Fibroblast of lung (primary cell): Measurements from ENCODE around the gene ETS1. TPM values are rescaled to one million over a fixed set of nuclear protein-coding genes. Genes with fewer than 3 reads are reported as not detected.

Experiments used
- DNase-seq, 2 donors: peaks; one replicate each; pipeline versions ENCODE4 v3.0.0 to v3.0.0-alpha.2; 2010; ENCODE audit warnings: low read depth in 2 of 2
- H2AFZ ChIP-seq: 2 replicates; pipeline ENCODE4 v1.5.1; 2012; ENCODE audit warnings: low read length, control low read depth, inconsistent platforms
- H3K27ac ChIP-seq: 2 replicates; pipeline ENCODE4 v1.5.1; 2011; ENCODE audit warnings: low read length, control low read depth; ENCODE audit not compliant: insufficient read depth
- H3K27me3 ChIP-seq: 2 replicates; pipeline ENCODE4 v1.5.1; 2011; ENCODE audit warnings: mild to moderate bottlenecking, low read length; ENCODE audit not compliant: control insufficient read depth, insufficient read depth
- H3K36me3 ChIP-seq: 2 replicates; pipeline ENCODE4 v1.5.1; 2011; ENCODE audit warnings: low read length; ENCODE audit not compliant: control insufficient read depth, insufficient read depth
- H3K4me1 ChIP-seq: 2 replicates; pipeline ENCODE4 v1.5.1; 2011; ENCODE audit warnings: low read length; ENCODE audit not compliant: control insufficient read depth, insufficient read depth; ENCODE audit errors: extremely low read depth
- H3K4me2 ChIP-seq: 2 replicates; pipeline ENCODE4 v1.5.1; 2011; ENCODE audit warnings: low read length, control low read depth; ENCODE audit not compliant: insufficient read depth; ENCODE audit errors: extremely low read depth
- H3K4me3 ChIP-seq, 4 experiments: fragments of 200-600 bp in 1 of 4; sonication (generic) in 1 of 4; replicated peaks in 1 of 4; 2 replicates each; pipeline ENCODE4 v1.5.1; 2011 to 2016; ENCODE audit warnings: low read length in 4 of 4, low read depth in 3 of 4, mild to moderate bottlenecking in 3 of 4, control low read depth in 2 of 4, inconsistent platforms in 1 of 4, mixed read lengths in 1 of 4; ENCODE audit not compliant: insufficient read depth in 1 of 4; ENCODE audit errors: control extremely low read depth in 1 of 4
- H3K79me2 ChIP-seq: 2 replicates; pipeline ENCODE4 v1.5.1; 2012; ENCODE audit warnings: mild to moderate bottlenecking, low read length, inconsistent platforms; ENCODE audit not compliant: control insufficient read depth, insufficient read depth
- H3K9ac ChIP-seq: 2 replicates; pipeline ENCODE4 v1.5.1; 2011; ENCODE audit warnings: mild to moderate bottlenecking, low read length, control low read depth; ENCODE audit not compliant: insufficient read depth
- H3K9me3 ChIP-seq: 2 replicates; pipeline ENCODE4 v1.5.1; 2012; ENCODE audit warnings: low read depth, low read length; ENCODE audit not compliant: control insufficient read depth, insufficient read depth
- H4K20me1 ChIP-seq: 2 replicates; pipeline ENCODE4 v1.5.1; 2011; ENCODE audit warnings: low read length; ENCODE audit not compliant: control insufficient read depth, insufficient read depth; ENCODE audit errors: extremely low read depth
- CTCF ChIP-seq, 2 donors: IDR thresholded peaks in 1 of 2; conservative IDR thresholded peaks in 1 of 2; 1 replicate in 1 of 2; 2 replicates in 1 of 2; pipeline ENCODE4 v1.5.1; 2011 to 2012; ENCODE audit warnings: low read length in 2 of 2, control low read depth in 1 of 2, inconsistent platforms in 1 of 2, low read depth in 1 of 2, mild to moderate bottlenecking in 1 of 2
- EZH2 ChIP-seq: IDR thresholded peaks from 2 replicates; pipeline ENCODE4 v1.5.1; 2012; ENCODE audit warnings: low read length, control low read depth, mild to moderate bottlenecking; ENCODE audit errors: missing control alignments
- polyA plus RNA-seq, 2 donors: library from polyadenylated mRNA; depleted of rRNA in 1 of 2; stranded (reverse) in 1 of 2; unstranded in 1 of 2; fragments of >200 nt; gene quantifications; 2 replicates each; pipeline ENCODE4 v1.2.1, GENCODE V29; 2011 to 2012; ENCODE audit warnings: missing spikeins in 1 of 2
- total RNA-seq: library from RNA; depleted of rRNA; stranded (reverse); fragments of >200 nt; gene quantifications from 2 replicates; pipeline ENCODE4 v1.2.1, GENCODE V29; 2014

The ETS1 gene
- total and polyA plus RNA-seq, 2 donors (not counting 1 experiment from before 2014, with no cell fraction given): 51.5 to 51.7 TPM

GRCh38 chr11:128419012-128419767, 168.2 kb downstream of the ETS1 start:
- no peaks in the 10 kb centered on the region for H3K9me3 ChIP-seq
- no peaks in the 10 kb centered on the region for H3K36me3 ChIP-seq
- no peaks in the 10 kb centered on the region for H4K20me1 ChIP-seq
- no peak overlapping the region for H3K27ac ChIP-seq
- no peak overlapping the region for H3K4me2 ChIP-seq
- H3K9ac ChIP-seq: no peak overlapping the region
- H3K27me3 ChIP-seq: no peaks in the 10 kb centered on the region
- no peak overlapping the region for H2AFZ ChIP-seq
- TF ChIP-seq CTCF (conservative IDR thresholded peaks at IDR 0.05 in 1 of 2, IDR thresholded peaks at IDR 0.05 in 1 of 2; ENCODE audit: low read depth in 1 of 2, low read length in 2 of 2) (no peak), EZH2 (no peak)
- no peak for DNase-seq
- no peaks in the 10 kb centered on the region for H3K79me2 ChIP-seq
- H3K4me3 ChIP-seq: no peak overlapping the region
- peaks cover 11% of the 10 kb centered on the region for H3K4me1 ChIP-seq

- TF ChIP-seq CTCF (conservative IDR thresholded peaks at IDR 0.05 in 1 of 2, IDR thresholded peaks at IDR 0.05 in 1 of 2; ENCODE audit: low read depth in 1 of 2, low read length in 2 of 2): no peak
- TF ChIP-seq EZH2: no peak
- peak; percentile 91 to 95 for DNase-seq
- Histone ChIP-seq H3K79me2 (no peaks in the 10 kb centered on the region), H3K27ac (peak overlapping the region; percentile 40), H3K36me3 (no peaks in the 10 kb centered on the region), H3K27me3 (no peaks in the 10 kb centered on the region), H4K20me1 (no peaks in the 10 kb centered on the region), H3K4me1 (peaks cover 10% of the 10 kb centered on the region), H2AFZ (no peak overlapping the region), H3K9me3 (no peaks in the 10 kb centered on the region), H3K4me3 (no peak overlapping the region), H3K9ac (no peak overlapping the region), H3K4me2 (peak overlapping the region; percentile 21)
Measured at GRCh38 chr11:128417607-128418324, 169.6 kb downstream of the ETS1 start.

- no peak overlapping the region for H3K4me2 ChIP-seq
Measured at GRCh38 chr11:128416976-128417375, 170.4 kb downstream of the ETS1 start.

More at GRCh38 chr11:128416976-128417375, 170.4 kb downstream of the ETS1 start:
- Histone ChIP-seq H3K4me1 (peaks cover 10% of the 10 kb centered on the region), H4K20me1 (no peaks in the 10 kb centered on the region), H3K27ac (peak overlapping the region; percentile 40), H3K79me2 (no peaks in the 10 kb centered on the region), H3K36me3 (no peaks in the 10 kb centered on the region), H3K4me3 (no peak overlapping the region), H3K9ac (no peak overlapping the region), H3K27me3 (no peaks in the 10 kb centered on the region), H2AFZ (no peak overlapping the region), H3K9me3 (no peaks in the 10 kb centered on the region)
- TF ChIP-seq EZH2 (no peak), CTCF (conservative IDR thresholded peaks at IDR 0.05 in 1 of 2, IDR thresholded peaks at IDR 0.05 in 1 of 2; ENCODE audit: low read depth in 1 of 2, low read length in 2 of 2) (no peak)
- no peak for DNase-seq
